Measurements from ENCODE around the gene SCYL1.

The SCYL1 gene

GRCh38 chr11:65491614-65492386 is 33.1 kb upstream of the SCYL1 start:
- Histone ChIP-seq H4K20me1 (ENCODE audit: insufficient read depth, low read length) (no peaks in the 10 kb centered on the region), H3K27me3 (ENCODE audit: low read depth, low read length) (no peaks in the 10 kb centered on the region), H3K4me1 (ENCODE audit: low read length) (peaks cover 81% of the 10 kb centered on the region), H2AFZ (ENCODE audit: low read depth, low read length) (peak overlapping the region; percentile 92), H3K9ac (ENCODE audit: low read length) (peak overlapping the region; percentile 60; the same call in 1 of the 2 replicates), H3K4me3 (ENCODE audit: low read length) (peak overlapping the region; percentile 42; the same call in 1 of the 2 replicates), H3K9me3 (ENCODE audit: insufficient read depth, low read length) (no peaks in the 10 kb centered on the region), H3K4me2 (ENCODE audit: low read length) (peak overlapping the region; percentile 76), H3K27ac (ENCODE audit: low read length) (peak overlapping the region; percentile 92), H3K36me3 (replicated peaks; ENCODE audit: low read depth, low read length) (no peaks in the 10 kb centered on the region), H3K79me2 (ENCODE audit: low read length) (peaks cover 25% of the 10 kb centered on the region)
- TF ChIP-seq CTCF (IDR thresholded peaks at IDR 0.05; ENCODE audit: low read depth, low read length): no peak
- TF ChIP-seq EZH2phosphoT487 (IDR thresholded peaks at IDR 0.05; ENCODE audit: low read depth): no peak

- Histone ChIP-seq H3K4me3 (ENCODE audit: low read length) (peak overlapping the region; percentile 42; the same call in 1 of the 2 replicates), H3K4me1 (ENCODE audit: low read length) (peaks cover 83% of the 10 kb centered on the region), H3K4me2 (ENCODE audit: low read length) (peak overlapping the region; percentile 76)
Observed at GRCh38 chr11:65492387-65492636, 32.6 kb upstream of the SCYL1 start.

GRCh38 chr11:65492637-65493366 is 32.1 kb upstream of the SCYL1 start:
- Histone ChIP-seq H3K9me3 (ENCODE audit: insufficient read depth, low read length) (no peaks in the 10 kb centered on the region), H4K20me1 (ENCODE audit: insufficient read depth, low read length) (no peaks in the 10 kb centered on the region), H3K4me3 (ENCODE audit: low read length) (peak overlapping the region; percentile 42), H3K79me2 (ENCODE audit: low read length) (peaks cover 28% of the 10 kb centered on the region), H3K36me3 (replicated peaks; ENCODE audit: low read depth, low read length) (no peaks in the 10 kb centered on the region), H3K27ac (ENCODE audit: low read length) (peak overlapping the region; percentile 92), H3K9ac (ENCODE audit: low read length) (peak overlapping the region; percentile 60), H3K4me2 (ENCODE audit: low read length) (peak overlapping the region; percentile 76), H3K4me1 (ENCODE audit: low read length) (peaks cover 78% of the 10 kb centered on the region), H2AFZ (ENCODE audit: low read depth, low read length) (peak overlapping the region; percentile 92), H3K27me3 (ENCODE audit: low read depth, low read length) (no peaks in the 10 kb centered on the region)
- TF ChIP-seq CTCF (IDR thresholded peaks at IDR 0.05; ENCODE audit: low read depth, low read length) (no peak), EZH2phosphoT487 (IDR thresholded peaks at IDR 0.05; ENCODE audit: low read depth) (no peak)

More at GRCh38 chr11:65492387-65492636, 32.6 kb upstream of the SCYL1 start:
- Histone ChIP-seq H3K27ac (ENCODE audit: low read length) (peak overlapping the region; percentile 92), H2AFZ (ENCODE audit: low read depth, low read length) (peak overlapping the region; percentile 92; the same call in 1 of the 2 replicates), H3K36me3 (replicated peaks; ENCODE audit: low read depth, low read length) (no peaks in the 10 kb centered on the region), H4K20me1 (ENCODE audit: insufficient read depth, low read length) (no peaks in the 10 kb centered on the region), H3K9ac (ENCODE audit: low read length) (peak overlapping the region; percentile 60), H3K9me3 (ENCODE audit: insufficient read depth, low read length) (no peaks in the 10 kb centered on the region), H3K27me3 (ENCODE audit: low read depth, low read length) (no peaks in the 10 kb centered on the region), H3K79me2 (ENCODE audit: low read length) (peaks cover 26% of the 10 kb centered on the region)
- no peak for TF ChIP-seq EZH2phosphoT487 (IDR thresholded peaks at IDR 0.05; ENCODE audit: low read depth)
- TF ChIP-seq CTCF (IDR thresholded peaks at IDR 0.05; ENCODE audit: low read depth, low read length): no peak

Data from OCI-LY3 (cell line).